Activated CD4-positive, alpha-beta T cell treated with anti-CD3 and anti-CD28 coated beads for 1 hour (primary cell): ENCODE data around the gene ADCY7.
"Not testable (repeated sequence)": the region's sequence is repeated elsewhere in the genome, so short reads cannot be mapped to it uniquely, and the experiment has no call there.

Experiments
- DNase-seq: peaks from one replicate; pipeline ENCODE4 v3.0.0-alpha.2; 2020

Gene ADCY7

DNA sequence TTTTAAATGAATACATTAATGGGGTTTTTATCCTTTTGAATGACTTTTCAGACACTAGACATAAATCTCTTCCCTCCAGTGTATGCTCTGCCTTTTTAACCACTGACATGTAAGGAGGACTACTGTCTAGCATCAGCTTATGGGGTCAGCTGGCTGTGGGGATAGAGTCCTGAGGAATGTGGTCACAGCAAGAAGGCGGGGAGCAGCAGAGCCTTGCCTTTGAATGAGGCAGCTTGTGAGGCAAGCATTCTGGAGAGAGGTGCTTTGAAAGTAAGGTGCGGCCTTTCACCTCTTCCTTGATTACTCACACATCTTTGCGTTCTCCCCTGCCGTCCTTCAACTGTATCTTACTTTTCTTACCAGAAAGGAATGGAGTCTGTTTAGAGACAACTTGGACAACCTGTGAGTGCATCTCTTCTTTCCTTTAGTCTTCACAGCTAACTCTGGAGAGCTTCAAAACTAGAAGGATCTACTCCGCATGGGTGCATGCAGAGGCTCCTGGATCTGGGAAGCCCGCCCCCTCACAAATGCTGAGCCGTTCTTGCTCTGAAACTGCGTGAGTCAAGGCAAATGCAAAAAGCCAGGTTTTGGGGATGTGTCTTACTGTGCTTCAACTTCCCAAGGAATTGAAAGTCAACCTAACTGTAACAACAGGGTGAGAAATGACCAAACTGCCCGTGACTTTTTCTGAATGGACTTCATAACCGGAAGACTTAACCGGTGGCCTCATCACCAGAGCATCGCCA, 49.9 kb downstream of the ADCY7 start:
- no peak for DNase-seq

DNA sequence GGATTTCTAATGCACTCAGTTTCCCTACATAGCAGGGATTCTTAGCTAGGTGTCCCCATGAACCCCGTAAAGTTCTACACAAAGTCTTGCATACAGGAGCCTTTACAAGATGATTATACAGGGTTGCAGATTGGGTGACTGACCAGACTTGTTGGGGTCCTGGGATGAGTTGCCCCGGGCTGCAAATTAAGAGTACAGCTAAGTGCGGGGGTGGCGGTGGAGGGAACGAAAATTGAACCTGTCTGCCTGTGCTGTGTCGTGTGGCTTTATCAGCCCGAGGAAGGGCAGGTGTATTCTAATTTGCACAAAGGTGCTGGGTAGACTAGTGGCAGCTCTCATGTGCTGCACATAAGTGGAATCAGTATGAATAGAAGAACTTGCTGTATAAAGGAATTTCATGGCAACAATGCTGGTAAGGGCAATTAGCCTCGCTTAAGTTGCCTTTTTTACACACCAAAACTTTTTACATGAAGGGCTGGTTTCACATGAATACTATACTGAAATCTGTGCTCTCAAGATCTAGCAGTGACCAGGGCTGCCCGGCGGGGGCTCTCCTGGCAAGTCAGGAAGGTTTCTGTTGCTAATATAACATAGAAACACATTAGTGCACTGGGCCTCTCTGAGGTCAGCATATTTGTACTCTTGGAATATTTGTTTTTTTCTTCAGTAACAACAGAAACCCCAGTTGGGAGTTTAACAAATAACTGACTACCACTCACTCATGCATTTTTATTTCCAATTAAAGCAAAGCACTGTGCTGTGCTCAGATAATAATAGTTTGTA, 50.7 kb downstream of the ADCY7 start:
- no peak for DNase-seq

- no peak for DNase-seq
Observed at GRCh38 chr16:50318796-50319578, 52.6 kb downstream of the ADCY7 start.

GRCh38 chr16:50320310-50320709, 54.0 kb downstream of the ADCY7 start:
- no peak for DNase-seq

GRCh38 chr16:50322333-50322732, 56.0 kb downstream of the ADCY7 start:
- DNase-seq = no peak

GRCh38 chr16:50323335-50324011, 57.1 kb downstream of the ADCY7 start:
- DNase-seq = no peak

DNA sequence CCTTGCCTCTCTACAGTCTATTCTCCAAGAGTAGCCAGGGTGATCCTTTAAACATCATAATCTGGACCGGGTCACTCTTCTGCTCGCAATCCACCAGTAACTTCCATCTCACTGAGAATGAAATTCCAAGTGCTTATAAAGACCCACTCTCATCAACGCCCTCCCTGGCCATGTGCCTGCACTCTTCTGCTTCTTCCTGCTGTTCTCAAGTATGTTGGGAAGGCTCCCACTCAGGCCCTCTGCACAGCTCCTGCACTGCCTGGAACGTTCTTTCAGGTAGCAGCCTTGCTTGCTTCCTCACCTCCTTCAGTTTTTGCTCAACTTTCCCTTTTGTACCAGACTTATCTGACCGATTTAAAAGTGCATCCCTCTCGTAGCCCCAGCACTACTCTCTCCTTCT, 58.0 kb downstream of the ADCY7 start:
- DNase-seq = no peak

DNA sequence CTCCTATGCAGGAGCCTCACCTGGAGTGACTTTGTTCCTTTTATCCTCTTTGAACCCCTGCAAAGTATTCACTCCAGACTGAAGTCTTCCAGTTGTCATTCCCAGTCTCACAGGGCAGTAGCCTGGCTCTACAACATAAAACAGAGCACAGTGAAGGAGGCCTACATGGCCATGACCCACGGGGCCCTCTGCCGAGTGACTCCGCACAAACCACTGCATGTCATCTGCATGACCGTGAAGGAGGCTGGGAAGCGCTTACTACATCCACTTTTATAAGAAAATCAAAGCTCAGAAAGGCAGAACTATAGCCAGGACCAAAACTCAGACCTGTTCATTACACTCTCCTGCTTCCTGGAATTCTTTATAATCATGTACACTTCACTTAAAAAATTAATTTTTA, 59.9 kb downstream of the ADCY7 start:
- no peak for DNase-seq

DNA sequence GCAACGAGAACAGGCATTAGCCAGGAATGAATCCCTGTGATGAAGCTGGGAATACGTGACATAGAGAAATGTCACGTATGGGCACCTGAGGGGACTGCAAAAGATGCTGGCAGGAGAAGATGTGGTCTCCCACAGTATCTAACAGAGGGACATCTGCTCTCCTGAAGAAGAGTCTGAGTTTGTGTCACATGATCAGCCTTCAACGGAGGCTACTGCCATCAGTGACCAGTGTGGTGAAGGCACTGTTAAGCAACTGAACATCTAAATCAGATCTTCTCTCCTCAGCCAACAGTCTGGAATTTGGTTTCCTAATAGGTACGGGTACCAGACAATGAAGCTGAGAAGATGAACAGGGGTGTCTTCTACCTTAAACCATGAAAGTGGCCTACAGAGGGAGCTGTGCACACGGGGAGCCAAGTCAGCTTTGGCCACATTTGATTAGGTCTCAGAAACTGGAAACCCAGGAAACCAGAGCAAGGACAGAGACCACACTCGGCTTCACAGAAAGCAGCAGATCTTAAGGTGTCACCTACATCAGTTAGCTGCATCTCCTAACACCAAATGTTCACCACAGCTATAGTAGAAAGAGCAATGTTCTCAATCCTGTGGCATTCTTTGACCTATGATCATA, 60.6 kb downstream of the ADCY7 start:
- DNase-seq = peak; percentile 43

GRCh38 chr16:50329446-50330189, 63.3 kb downstream of the ADCY7 start:
- DNase-seq = no peak

DNA sequence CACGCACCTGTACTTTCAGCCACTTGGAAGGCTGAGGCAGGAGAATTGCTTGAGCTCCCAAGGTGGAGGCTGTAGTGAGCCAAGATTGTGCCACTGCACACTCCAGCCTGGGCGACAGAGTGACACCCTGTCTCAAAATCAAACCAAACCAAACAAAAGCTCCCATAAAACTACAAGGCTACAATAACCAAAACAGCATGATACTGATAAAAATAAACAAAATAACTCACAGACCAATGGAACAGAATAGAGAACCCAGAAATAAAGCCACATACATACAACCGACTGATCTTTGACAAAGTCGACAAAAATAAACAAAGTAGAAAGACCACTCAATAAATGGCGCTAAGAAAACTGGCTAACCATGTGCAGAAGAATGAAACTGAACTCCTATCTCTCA, 65.2 kb downstream of the ADCY7 start:
- DNase-seq = no peak

DNA sequence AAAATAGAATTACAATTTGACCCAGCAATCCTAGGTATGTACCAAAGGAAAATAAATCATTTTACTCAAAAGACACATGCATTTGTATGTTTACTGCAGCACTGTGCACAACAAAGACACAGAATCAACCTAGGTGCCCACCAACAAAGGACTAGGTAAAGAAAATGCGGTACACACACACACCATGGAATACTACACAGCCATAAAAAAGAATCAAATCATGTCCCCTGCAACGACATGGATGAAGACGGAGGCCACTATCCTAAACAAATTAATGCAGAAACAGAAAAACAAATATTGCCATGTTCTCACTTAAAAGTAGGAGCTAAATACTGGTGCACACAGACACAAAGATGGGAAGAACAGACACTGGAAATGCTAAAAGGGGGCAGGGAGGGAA, 66.2 kb downstream of the ADCY7 start:
- DNase-seq = no peak

DNA sequence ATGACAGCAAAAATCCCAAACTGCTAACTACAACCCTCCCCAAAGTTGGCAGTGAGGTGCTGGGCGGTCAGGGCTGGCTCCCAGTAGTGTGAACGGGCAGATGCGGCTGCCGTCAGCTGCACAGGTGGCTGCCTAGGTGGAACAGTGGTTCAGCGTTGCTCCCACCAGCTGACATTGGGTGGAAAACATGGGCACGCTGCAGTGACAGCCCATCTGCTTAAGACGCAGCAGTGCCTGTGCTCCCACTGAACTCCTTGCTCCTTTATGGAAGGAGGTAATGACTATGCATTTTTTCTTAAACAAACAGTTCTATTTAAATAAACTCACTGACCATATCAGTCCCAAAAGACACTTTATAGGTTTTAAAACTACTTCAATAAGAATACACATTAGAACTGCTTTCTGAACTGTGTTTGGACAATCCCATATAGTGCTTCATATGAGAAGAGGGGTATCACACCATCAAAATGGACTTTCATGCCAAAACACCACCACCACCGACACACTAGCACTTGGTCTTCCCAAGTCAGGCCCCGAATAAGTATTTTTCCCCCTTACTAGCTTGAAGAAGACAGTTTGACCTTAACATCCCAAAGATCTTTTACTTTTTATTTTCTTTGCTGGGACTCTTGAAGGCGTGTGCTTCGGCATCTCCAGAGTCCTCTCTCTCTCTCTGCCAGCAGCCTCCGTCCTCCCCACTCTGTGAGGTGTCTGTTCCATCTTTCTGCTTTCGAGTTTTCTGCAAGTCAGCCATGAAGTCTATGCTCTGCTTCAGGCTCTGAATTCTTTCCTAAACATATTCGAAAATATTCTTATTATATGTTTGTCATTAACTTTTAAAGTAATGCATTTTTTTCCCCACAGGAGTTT, 68.0 kb downstream of the ADCY7 start:
- DNase-seq = no peak

DNA sequence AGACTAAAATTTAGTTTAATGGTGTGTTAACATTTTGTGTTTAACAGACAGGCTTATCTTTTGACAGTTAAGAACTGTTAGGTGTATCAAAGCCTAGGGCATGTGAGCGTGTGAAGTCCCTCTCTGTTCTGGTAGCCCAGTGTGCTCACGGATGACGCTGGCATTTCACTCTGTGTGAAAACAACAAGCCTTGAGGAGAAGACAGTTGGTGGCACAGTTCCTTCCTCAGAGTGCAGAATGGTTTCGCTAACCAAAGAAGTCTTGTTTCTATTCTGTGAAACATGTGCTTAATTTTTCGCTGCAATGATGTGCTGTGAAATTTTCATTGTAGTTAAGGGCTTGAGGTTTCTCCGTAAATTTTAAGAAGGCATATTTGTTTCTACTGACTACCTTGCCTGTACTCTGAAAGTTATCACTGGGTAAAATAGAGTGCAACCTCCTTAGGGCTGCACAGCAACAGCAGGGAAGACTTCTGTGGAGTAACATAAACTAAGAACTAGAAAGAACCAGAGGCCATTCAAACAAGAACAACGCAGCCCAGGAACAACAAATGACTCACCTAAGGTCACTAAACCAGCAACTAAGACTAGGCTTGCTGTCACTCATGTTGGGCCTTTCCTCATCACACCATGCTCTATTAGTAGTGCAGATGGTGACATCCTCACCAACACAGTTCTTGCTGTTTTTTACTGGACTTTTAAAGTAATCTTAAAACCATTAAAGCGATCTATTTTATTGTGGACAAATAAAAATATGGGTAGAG, 69.0 kb downstream of the ADCY7 start:
- no peak for DNase-seq

GRCh38 chr16:50336884-50337283, 70.5 kb downstream of the ADCY7 start:
- no peak for DNase-seq

- DNase-seq = no peak
Observed at GRCh38 chr16:50338371-50339231, 72.2 kb downstream of the ADCY7 start.

GRCh38 chr16:50340578-50340977, 74.2 kb downstream of the ADCY7 start:
- no peak for DNase-seq

DNA sequence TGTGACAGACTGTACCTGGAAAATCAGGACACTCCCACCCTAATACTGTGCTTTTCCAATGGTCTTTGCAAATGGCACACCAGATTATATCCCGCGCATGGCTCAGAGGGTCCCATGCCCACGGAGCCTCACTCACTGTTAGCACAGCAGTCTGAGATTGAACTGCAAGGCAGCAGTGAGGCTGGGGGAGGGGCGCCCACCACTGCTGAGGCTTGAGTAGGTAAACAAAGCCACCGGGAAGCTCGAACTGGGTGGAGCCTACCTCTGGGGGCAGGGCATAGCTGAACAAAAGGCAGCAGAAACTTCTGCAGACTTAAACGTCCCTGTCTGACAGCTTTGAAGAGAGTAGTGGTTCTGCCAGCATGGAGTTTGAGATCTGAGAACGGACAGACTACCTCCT, 77.2 kb downstream of the ADCY7 start:
- not testable (repeated sequence) for DNase-seq

DNA sequence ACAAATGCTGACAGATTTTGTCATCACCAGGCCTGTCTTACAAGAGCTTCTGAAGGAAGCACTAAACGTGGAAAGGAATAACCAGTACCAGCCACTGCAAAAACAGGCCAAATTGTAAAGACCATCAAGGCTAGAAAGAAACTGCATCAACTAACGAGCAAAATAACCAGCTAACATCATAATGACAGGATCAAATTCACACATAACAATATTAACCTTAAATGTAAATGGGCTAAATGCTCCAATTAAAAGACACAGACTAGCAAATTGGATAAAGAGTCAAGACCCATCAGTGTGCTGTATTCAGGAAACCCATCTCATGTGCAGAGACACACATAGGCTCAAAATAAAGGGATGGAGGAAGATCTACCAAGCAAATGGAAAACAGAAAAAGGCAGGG, 78.9 kb downstream of the ADCY7 start:
- not testable (repeated sequence) for DNase-seq
